CD14-positive monocyte (primary cell): ENCODE measurements around the gene EFHB. TPM values are rescaled to one million over a fixed set of nuclear protein-coding genes. Genes with fewer than 3 reads are reported as not detected.

Experiments
- DNase-seq, 3 donors: peaks; one replicate each; pipeline ENCODE4 v3.0.0-alpha.2; 2011 to 2022
- H2AFZ ChIP-seq: 2 replicates; pipeline ENCODE4 v1.6.0; 2012; ENCODE audit warnings: mild to moderate bottlenecking, low read depth, low read length, inconsistent platforms; ENCODE audit not compliant: insufficient read depth, poor library complexity, severe bottlenecking
- H3K27ac ChIP-seq, 2 donors: 1 replicate in 1 of 2; 2 replicates in 1 of 2; pipeline ENCODE4 v1.5.1; 2012 to 2013; ENCODE audit warnings: low read length in 2 of 2, control low read depth in 1 of 2, inconsistent platforms in 1 of 2, low read depth in 1 of 2, mild to moderate bottlenecking in 1 of 2
- H3K27me3 ChIP-seq, 2 donors: one replicate each; pipeline versions ENCODE4 v1.6.0 to v1.6.1; 2011 to 2013; ENCODE audit warnings: low read length in 2 of 2; ENCODE audit not compliant: control insufficient read depth in 2 of 2, insufficient read depth in 2 of 2
- H3K36me3 ChIP-seq, 2 donors: replicated peaks in 1 of 2; 1 replicate in 1 of 2; 2 replicates in 1 of 2; pipeline versions ENCODE4 v1.5.1 to v1.6.1; 2012 to 2013; ENCODE audit warnings: low read length in 2 of 2, control low read depth in 1 of 2, inconsistent platforms in 1 of 2, mild to moderate bottlenecking in 1 of 2; ENCODE audit not compliant: insufficient read depth in 2 of 2, control insufficient read depth in 1 of 2
- H3K4me1 ChIP-seq, 2 donors: 1 replicate in 1 of 2; 2 replicates in 1 of 2; pipeline versions ENCODE4 v1.5.1 to v1.6.1; 2012 to 2013; ENCODE audit warnings: low read length in 2 of 2, control low read depth in 1 of 2, inconsistent platforms in 1 of 2, mild to moderate bottlenecking in 1 of 2, moderate library complexity in 1 of 2; ENCODE audit not compliant: insufficient read depth in 2 of 2, control insufficient read depth in 1 of 2
- H3K4me2 ChIP-seq: replicated peaks from 2 replicates; pipeline ENCODE3; 2012; ENCODE audit warnings: low read length, moderate library complexity, mild to moderate bottlenecking; ENCODE audit not compliant: poor library complexity, severe bottlenecking; ENCODE audit errors: extremely low read depth
- H3K4me3 ChIP-seq, 3 experiments: fragments of 200-600 bp in 1 of 3; sonication (generic) in 1 of 3; replicated peaks in 1 of 3; 1 replicate in 2 of 3; 2 replicates in 1 of 3; pipeline ENCODE4 v1.5.1; 2011 to 2013; ENCODE audit warnings: low read length in 3 of 3, mild to moderate bottlenecking in 3 of 3, control low read depth in 2 of 3, low read depth in 2 of 3, inconsistent platforms in 1 of 3, moderate library complexity in 1 of 3
- H3K79me2 ChIP-seq: 2 replicates; pipeline ENCODE4 v1.6.0; 2012; ENCODE audit warnings: mild to moderate bottlenecking, control low read depth, inconsistent platforms, low read length, moderate library complexity; ENCODE audit not compliant: insufficient read depth
- H3K9ac ChIP-seq: 2 replicates; pipeline ENCODE4 v1.6.0; 2017; ENCODE audit warnings: low read length, mild to moderate bottlenecking; ENCODE audit not compliant: insufficient read depth, poor library complexity, severe bottlenecking
- H3K9me3 ChIP-seq, 2 donors: replicated peaks in 1 of 2; 1 replicate in 1 of 2; 2 replicates in 1 of 2; pipeline versions ENCODE4 v1.5.1 to v1.6.1; 2012 to 2013; ENCODE audit warnings: low read length in 2 of 2, control low read depth in 1 of 2; ENCODE audit not compliant: control insufficient read depth in 1 of 2, insufficient read depth in 1 of 2
- H4K20me1 ChIP-seq: 2 replicates; pipeline ENCODE4 v1.6.0; 2012; ENCODE audit warnings: mild to moderate bottlenecking, low read length, control low read depth, moderate library complexity; ENCODE audit not compliant: insufficient read depth
- H3K27ac Mint-ChIP-seq, 7 donors: one replicate each; pipeline ENCODE4 v1.8.0; 2020; ENCODE audit warnings: mild to moderate bottlenecking in 7 of 7, mixed read lengths in 7 of 7, moderate library complexity in 6 of 7, inconsistent platforms in 2 of 7
- H3K27me3 Mint-ChIP-seq, 3 donors: one replicate each; pipeline ENCODE4 v1.8.0; 2021 to 2022; ENCODE audit warnings: low read depth in 3 of 3, mild to moderate bottlenecking in 3 of 3, mixed read lengths in 3 of 3, moderate library complexity in 3 of 3, inconsistent platforms in 1 of 3
- H3K36me3 Mint-ChIP-seq, 2 donors: one replicate each; pipeline ENCODE4 v1.8.0; 2020; ENCODE audit warnings: mixed read lengths in 2 of 2, inconsistent platforms in 1 of 2, mild to moderate bottlenecking in 1 of 2
- H3K4me1 Mint-ChIP-seq: one replicate; pipeline ENCODE4 v1.8.0; 2020; ENCODE audit warnings: mild to moderate bottlenecking, mixed read lengths
- H3K4me3 Mint-ChIP-seq, 2 donors: one replicate each; pipeline ENCODE4 v1.8.0; 2020; ENCODE audit warnings: mild to moderate bottlenecking in 2 of 2, mixed read lengths in 2 of 2, moderate library complexity in 1 of 2
- H3K9me3 Mint-ChIP-seq, 7 donors: one replicate each; pipeline ENCODE4 v1.8.0; 2020 to 2022; ENCODE audit warnings: mixed read lengths in 7 of 7, mild to moderate bottlenecking in 6 of 7, moderate library complexity in 6 of 7, inconsistent platforms in 2 of 7
- WGBS: methylation state at CpG from one replicate; pipeline ENCODE4 v1.1.5; 2013; ENCODE audit warnings: missing lambda C conversion rate; ENCODE audit not compliant: insufficient coverage; 5-methylcytosine and 5-hydroxymethylcytosine counted together
- intact Hi-C, 2 donors: fragments of 100-400 bp; cut with micrococcal nuclease; formaldehyde crosslinking; loops; one replicate each; pipeline versions ENCODE4 v1.15.0 to v1.15.1; 2023
- polyA plus RNA-seq, 3 donors: library from polyadenylated mRNA; depleted of rRNA in 1 of 3; unstranded in 2 of 3; stranded (reverse) in 1 of 3; fragments of 300-500 nt in 2 of 3; fragments of >200 nt in 1 of 3; fragmentation: Illumina TruSeq in 2 of 3; gene quantifications; 1 replicate in 2 of 3; 2 replicates in 1 of 3; pipeline ENCODE4 v1.2.3, GENCODE V29; 2012 to 2021
- TF ChIP-seq, protein P1 (sequence below): fragments of 200-600 bp; IDR thresholded peaks from one replicate; pipeline ENCODE4 v1.8.0; 2022; ENCODE audit warnings: antibody characterized with exemption, mild to moderate bottlenecking

EFHB gene
- polyA plus RNA-seq, 3 donors = 0.16 to 0.80 (median 0.73) TPM

GRCh38 chr3:19946832-19947548, 13.0 kb upstream of the EFHB start, which contains the start of gene RAB5A:
Gene RAB5A (plus strand): TSS chr3:19947097. CDS start chr3:19950899, 3,802 bp downstream.
- H3K4me1 ChIP-seq = peaks cover 20 to 32% of the 10 kb centered on the region in 2 donors
- H3K9me3 Mint-ChIP-seq = peaks cover 0 to 2% (median 0%) of the 10 kb centered on the region in 7 donors

More at GRCh38 chr3:19946832-19947548, 13.0 kb upstream of the EFHB start, which contains the start of gene RAB5A:
- TF ChIP-seq, protein P1, sequence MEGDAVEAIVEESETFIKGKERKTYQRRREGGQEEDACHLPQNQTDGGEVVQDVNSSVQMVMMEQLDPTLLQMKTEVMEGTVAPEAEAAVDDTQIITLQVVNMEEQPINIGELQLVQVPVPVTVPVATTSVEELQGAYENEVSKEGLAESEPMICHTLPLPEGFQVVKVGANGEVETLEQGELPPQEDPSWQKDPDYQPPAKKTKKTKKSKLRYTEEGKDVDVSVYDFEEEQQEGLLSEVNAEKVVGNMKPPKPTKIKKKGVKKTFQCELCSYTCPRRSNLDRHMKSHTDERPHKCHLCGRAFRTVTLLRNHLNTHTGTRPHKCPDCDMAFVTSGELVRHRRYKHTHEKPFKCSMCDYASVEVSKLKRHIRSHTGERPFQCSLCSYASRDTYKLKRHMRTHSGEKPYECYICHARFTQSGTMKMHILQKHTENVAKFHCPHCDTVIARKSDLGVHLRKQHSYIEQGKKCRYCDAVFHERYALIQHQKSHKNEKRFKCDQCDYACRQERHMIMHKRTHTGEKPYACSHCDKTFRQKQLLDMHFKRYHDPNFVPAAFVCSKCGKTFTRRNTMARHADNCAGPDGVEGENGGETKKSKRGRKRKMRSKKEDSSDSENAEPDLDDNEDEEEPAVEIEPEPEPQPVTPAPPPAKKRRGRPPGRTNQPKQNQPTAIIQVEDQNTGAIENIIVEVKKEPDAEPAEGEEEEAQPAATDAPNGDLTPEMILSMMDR = no peak
- Histone ChIP-seq H3K9ac (peak within 1 kb of the TSS; percentile 98), H3K9me3 (no peaks in the 10 kb centered on the region), H3K79me2 (peaks cover 47% of the 10 kb centered on the region), H3K27ac (peak within 1 kb of the TSS; percentile 98 to 99), H3K4me2 (peak within 1 kb of the TSS; percentile 89), H2AFZ (peak within 1 kb of the TSS; percentile 92), H3K4me3 (peak within 1 kb of the TSS; percentile 75 to 96 (median 95)), H3K27me3 (no peaks in the 10 kb centered on the region), H3K36me3 (peaks cover 15 to 17% of the 10 kb centered on the region in 2 donors), H4K20me1 (peaks cover 42% of the 10 kb centered on the region)
- Mint-ChIP-seq H3K36me3 (peaks cover 9 to 11% of the 10 kb centered on the region in 2 donors), H3K4me3 (peak within 1 kb of the TSS; percentile 98), H3K4me1 (peaks cover 38% of the 10 kb centered on the region), H3K27me3 (no peaks in the 10 kb centered on the region), H3K27ac (peak within 1 kb of the TSS; percentile 97 to 99 (median 98))
- under 1% methylated on average over 42 of the region's 73 CpGs for WGBS
- intact Hi-C loops = loop anchor here (2.0 to 5.0 kb wide), 2 partner anchors 95 to 240 kb away; partner anchors contain the start of genes KAT2B (in 2 of the 2) and SGO1 (in 2 of the 2)
- peak; percentile 97 to 99 (median 98) for DNase-seq
